HEK293 (cell line): ENCODE data around the gene MGAT5B.

Experiments
- CTCF ChIA-PET: fragments of 350-600 bp; formaldehyde crosslinking; extraction: SDS; loops from one replicate; lab custom pipeline; 2021; ENCODE audit warnings: antibody characterized with exemption; lab: Yijun Ruan, JAX
- POLR2A ChIA-PET: fragments of 300-600 bp; formaldehyde crosslinking; extraction: SDS; loops from one replicate; lab custom pipeline; 2020; ENCODE audit warnings: antibody characterized with exemption, inconsistent platforms; lab: Yijun Ruan, JAX
- H3K27ac ChIP-seq: fragments of 200-500 bp; sonication (Bioruptor generic); 2 replicates; pipeline ENCODE4 v1.5.1; 2014; ENCODE audit warnings: low read depth, low read length, control low read depth, inconsistent platforms; ENCODE audit errors: extremely low read depth
- H3K36me3 ChIP-seq, 2 experiments: fragments of 200-500 bp in 1 of 2; sonication (Bioruptor generic) in 1 of 2; 1 replicate in 1 of 2; 2 replicates in 1 of 2; pipeline ENCODE4 v1.5.1; 2014 to 2017; ENCODE audit warnings: inconsistent platforms in 2 of 2, low read length in 2 of 2; ENCODE audit not compliant: control insufficient read depth in 2 of 2, insufficient read depth in 1 of 2
- H3K4me1 ChIP-seq: fragments of 200-500 bp; sonication (Bioruptor generic); 2 replicates; pipeline ENCODE4 v1.5.1; 2014; ENCODE audit warnings: mild to moderate bottlenecking, low read length, inconsistent platforms; ENCODE audit not compliant: control insufficient read depth, insufficient read depth
- H3K4me3 ChIP-seq: 2 replicates; pipeline ENCODE4 v1.5.1; 2011; ENCODE audit warnings: low read depth, mild to moderate bottlenecking, control low read depth, low read length, moderate library complexity
- H3K9me3 ChIP-seq: fragments of 200-500 bp; sonication (Bioruptor generic); 2 replicates; pipeline ENCODE4 v1.5.1; 2014; ENCODE audit warnings: low read depth, low read length, inconsistent platforms; ENCODE audit not compliant: control insufficient read depth, insufficient read depth
- FEZF1 ChIP-seq: fragments of 450-650 bp; formaldehyde crosslinking; IDR thresholded peaks from 2 replicates; pipeline ENCODE4 v1.5.1; 2016; ENCODE audit warnings: missing biosample characterization, missing genetic modification characterization
- HOXC10 ChIP-seq: sonication (generic); formaldehyde crosslinking; IDR thresholded peaks from 2 replicates; pipeline ENCODE4 v1.8.1; 2023; ENCODE audit warnings: mild to moderate bottlenecking, missing genetic modification reagents
- KLF1 ChIP-seq: fragments of 450-650 bp; formaldehyde crosslinking; IDR thresholded peaks from 2 replicates; pipeline ENCODE4 v1.5.1; 2016; ENCODE audit warnings: missing biosample characterization, missing genetic modification characterization
- MEIS1 ChIP-seq: sonication (generic); formaldehyde crosslinking; IDR thresholded peaks from 2 replicates; pipeline ENCODE4 v1.8.1; 2022; ENCODE audit warnings: missing genetic modification reagents, mild to moderate bottlenecking, borderline replicate concordance
- OVOL3 ChIP-seq: fragments of 450-650 bp; formaldehyde crosslinking; IDR thresholded peaks from 2 replicates; pipeline ENCODE4 v1.5.1; 2016; ENCODE audit warnings: missing biosample characterization, missing genetic modification characterization
- ZBTB11 ChIP-seq: fragments of 450-650 bp; formaldehyde crosslinking; conservative IDR thresholded peaks from 2 replicates; pipeline ENCODE4 v1.5.1; 2016; ENCODE audit warnings: low read depth, missing biosample characterization, missing genetic modification characterization
- ZBTB48 ChIP-seq: fragments of 450-650 bp; formaldehyde crosslinking; IDR thresholded peaks from 2 replicates; pipeline ENCODE4 v1.5.1; 2016; ENCODE audit warnings: missing biosample characterization, missing genetic modification characterization
- ZNF10 ChIP-seq: fragments of 450-650 bp; formaldehyde crosslinking; IDR thresholded peaks from 2 replicates; pipeline ENCODE4 v1.5.1; 2017; ENCODE audit warnings: missing biosample characterization, missing genetic modification characterization
- ZNF132 ChIP-seq: fragments of 450-650 bp; formaldehyde crosslinking; IDR thresholded peaks from 2 replicates; pipeline ENCODE4 v1.5.1; 2017; ENCODE audit warnings: missing biosample characterization, missing genetic modification characterization, borderline replicate concordance
- ZNF174 ChIP-seq: fragments of 450-650 bp; formaldehyde crosslinking; IDR thresholded peaks from 2 replicates; pipeline ENCODE4 v1.5.0; 2017; ENCODE audit warnings: missing biosample characterization, mild to moderate bottlenecking, missing genetic modification characterization
- ZNF211 ChIP-seq: fragments of 450-650 bp; formaldehyde crosslinking; IDR thresholded peaks from 2 replicates; pipeline ENCODE4 v1.5.1; 2016; ENCODE audit warnings: low read depth, missing biosample characterization, missing genetic modification characterization
- ZNF223 ChIP-seq: fragments of 450-650 bp; formaldehyde crosslinking; IDR thresholded peaks from 2 replicates; pipeline ENCODE4 v1.5.1; 2016; ENCODE audit warnings: missing biosample characterization, missing genetic modification characterization
- ZNF26 ChIP-seq: fragments of 450-650 bp; formaldehyde crosslinking; IDR thresholded peaks from 2 replicates; pipeline ENCODE4 v1.5.1; 2016; ENCODE audit warnings: missing biosample characterization, missing genetic modification characterization
- ZNF280C ChIP-seq: fragments of 450-650 bp; formaldehyde crosslinking; IDR thresholded peaks from 2 replicates; pipeline ENCODE4 v1.5.1; 2016; ENCODE audit warnings: missing biosample characterization, missing genetic modification characterization
- ZNF292 ChIP-seq: fragments of 450-650 bp; formaldehyde crosslinking; IDR thresholded peaks from 2 replicates; pipeline ENCODE4 v1.5.1; 2016; ENCODE audit warnings: low read depth, missing biosample characterization, missing genetic modification characterization, borderline replicate concordance
- ZNF335 ChIP-seq: fragments of 450-650 bp; formaldehyde crosslinking; conservative IDR thresholded peaks from 2 replicates; pipeline ENCODE4 v1.5.1; 2016; ENCODE audit warnings: missing biosample characterization, missing genetic modification characterization
- ZNF354C ChIP-seq: fragments of 450-650 bp; formaldehyde crosslinking; IDR thresholded peaks from 2 replicates; pipeline ENCODE4 v1.5.1; 2016; ENCODE audit warnings: missing biosample characterization, missing genetic modification characterization, low read depth, borderline replicate concordance
- ZNF394 ChIP-seq: fragments of 450-650 bp; formaldehyde crosslinking; IDR thresholded peaks from 2 replicates; pipeline ENCODE4 v1.5.1; 2016; ENCODE audit warnings: missing biosample characterization, missing genetic modification characterization, mild to moderate bottlenecking, moderate library complexity, borderline replicate concordance
- ZNF433 ChIP-seq: fragments of 450-650 bp; formaldehyde crosslinking; IDR thresholded peaks from 2 replicates; pipeline ENCODE4 v1.5.1; 2016; ENCODE audit warnings: missing biosample characterization, missing genetic modification characterization, low read depth
- ZNF501 ChIP-seq: fragments of 450-650 bp; formaldehyde crosslinking; IDR thresholded peaks from 2 replicates; pipeline ENCODE4 v1.5.1; 2016; ENCODE audit warnings: missing biosample characterization, missing genetic modification characterization
- ZNF544 ChIP-seq: fragments of 450-650 bp; formaldehyde crosslinking; IDR thresholded peaks from 2 replicates; pipeline ENCODE4 v1.5.0; 2017; ENCODE audit warnings: missing biosample characterization, missing genetic modification characterization
- ZNF548 ChIP-seq: fragments of 450-650 bp; formaldehyde crosslinking; IDR thresholded peaks from 2 replicates; pipeline ENCODE4 v1.5.1; 2016; ENCODE audit warnings: missing biosample characterization, missing genetic modification characterization
- ZNF571 ChIP-seq: fragments of 450-650 bp; formaldehyde crosslinking; IDR thresholded peaks from 2 replicates; pipeline ENCODE4 v1.5.0; 2017; ENCODE audit warnings: missing biosample characterization, missing genetic modification characterization
- ZNF654 ChIP-seq: fragments of 450-650 bp; formaldehyde crosslinking; IDR thresholded peaks from 2 replicates; pipeline ENCODE4 v1.5.1; 2016; ENCODE audit warnings: low read depth, missing biosample characterization, missing genetic modification characterization
- ZNF76 ChIP-seq: fragments of 450-650 bp; formaldehyde crosslinking; IDR thresholded peaks from 2 replicates; pipeline ENCODE4; 2016; ENCODE audit warnings: low read depth, missing biosample characterization, missing genetic modification characterization, borderline replicate concordance
- ZNF776 ChIP-seq: fragments of 450-650 bp; formaldehyde crosslinking; IDR thresholded peaks from 2 replicates; pipeline ENCODE4 v1.5.0; 2017; ENCODE audit warnings: missing biosample characterization, missing genetic modification characterization, borderline replicate concordance
- TF ChIP-seq, protein P1 (sequence below): fragments of 450-650 bp; formaldehyde crosslinking; IDR thresholded peaks from 2 replicates; pipeline ENCODE4 v1.5.1; 2017; ENCODE audit warnings: missing biosample characterization, missing genetic modification characterization

MGAT5B gene

GRCh38 chr17:76833747-76834146, 34.5 kb upstream of the MGAT5B start:
- H3K4me1 ChIP-seq = no peaks in the 10 kb centered on the region
- H3K9me3 ChIP-seq = no peaks in the 10 kb centered on the region
- no peaks in the 10 kb centered on the region for H3K36me3 ChIP-seq
- H3K27ac ChIP-seq = no peak overlapping the region
- ChIA-PET CTCF (no interaction called here), POLR2A (interaction anchor here (0.6 kb wide), 3 partner anchors 17 to 269 kb away, joined by 3 to 5 read pairs (median 4); no protein-coding TSS in a partner anchor)
- H3K4me3 ChIP-seq = no peak overlapping the region
- TF ChIP-seq HOXC10 (CRISPR knock-in tag) (no peak), ZNF501 (no peak), ZNF433 (tag by site-specific recombination) (no peak), ZNF548 (peak; percentile 60), ZNF544 (tag by site-specific recombination) (no peak), ZNF26 (tag by site-specific recombination) (no peak), ZNF292 (no peak)

- TF ChIP-seq ZNF654 (tag by site-specific recombination) (no peak), ZBTB48 (tag by site-specific recombination) (no peak), ZNF10 (tag by site-specific recombination) (no peak), ZNF571 (no peak), ZNF174 (no peak), ZNF132 (no peak), ZNF776 (tag by site-specific recombination) (no peak), ZNF223 (no peak), ZNF335 (no peak), FEZF1 (tag by site-specific recombination) (no peak), ZBTB11 (tag by site-specific recombination) (no peak)
- TF ChIP-seq, protein P1, sequence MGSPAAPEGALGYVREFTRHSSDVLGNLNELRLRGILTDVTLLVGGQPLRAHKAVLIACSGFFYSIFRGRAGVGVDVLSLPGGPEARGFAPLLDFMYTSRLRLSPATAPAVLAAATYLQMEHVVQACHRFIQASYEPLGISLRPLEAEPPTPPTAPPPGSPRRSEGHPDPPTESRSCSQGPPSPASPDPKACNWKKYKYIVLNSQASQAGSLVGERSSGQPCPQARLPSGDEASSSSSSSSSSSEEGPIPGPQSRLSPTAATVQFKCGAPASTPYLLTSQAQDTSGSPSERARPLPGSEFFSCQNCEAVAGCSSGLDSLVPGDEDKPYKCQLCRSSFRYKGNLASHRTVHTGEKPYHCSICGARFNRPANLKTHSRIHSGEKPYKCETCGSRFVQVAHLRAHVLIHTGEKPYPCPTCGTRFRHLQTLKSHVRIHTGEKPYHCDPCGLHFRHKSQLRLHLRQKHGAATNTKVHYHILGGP = no peak
Measured at GRCh38 chr17:76834870-76835269, 33.3 kb upstream of the MGAT5B start.

DNA sequence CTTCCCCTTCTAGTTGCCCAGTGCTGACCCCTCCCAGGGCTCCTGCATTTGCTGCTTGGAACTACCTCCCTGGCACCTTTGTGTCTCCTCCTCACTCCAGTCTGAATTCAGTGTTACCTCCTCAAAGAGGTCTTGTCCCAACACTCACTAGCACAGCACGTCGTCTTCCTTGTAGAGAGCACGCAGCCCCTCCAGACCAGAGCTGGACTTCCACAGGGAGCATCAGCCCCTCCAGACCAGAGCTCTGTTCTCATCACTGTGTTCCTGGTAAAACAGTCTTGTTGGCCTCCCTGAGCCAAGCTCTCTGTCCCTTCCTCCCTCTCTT, 27.8 kb upstream of the MGAT5B start:
- Histone ChIP-seq H3K27ac (no peak overlapping the region), H3K4me1 (peaks cover 3% of the 10 kb centered on the region; the same call in 1 of the 2 replicates), H3K4me3 (no peak overlapping the region), H3K36me3 (no peaks in the 10 kb centered on the region), H3K9me3 (no peaks in the 10 kb centered on the region)
- POLR2A ChIA-PET = no interaction called here
- CTCF ChIA-PET = interaction anchor here (1.0 kb wide), 1 partner anchor 52 kb away, joined by 4 read pairs; no protein-coding TSS in a partner anchor
- TF ChIP-seq ZNF394 (no peak), ZNF76 (tag by site-specific recombination) (no peak), KLF1 (tag by site-specific recombination) (no peak), ZNF211 (tag by site-specific recombination) (no peak), OVOL3 (no peak), MEIS1 (CRISPR knock-in tag) (no peak), ZNF280C (tag by site-specific recombination) (no peak), ZNF354C (tag by site-specific recombination) (no peak)

More at GRCh38 chr17:76834870-76835269, 33.3 kb upstream of the MGAT5B start:
- CTCF ChIA-PET = no interaction called here
- POLR2A ChIA-PET = no interaction called here
- Histone ChIP-seq H3K9me3 (no peaks in the 10 kb centered on the region), H3K4me1 (no peaks in the 10 kb centered on the region), H3K36me3 (no peaks in the 10 kb centered on the region), H3K4me3 (no peak overlapping the region), H3K27ac (no peak overlapping the region)
